ENCODE measurements around the gene KRT37. TPM values are rescaled to one million over a fixed set of nuclear protein-coding genes. Genes with fewer than 3 reads are reported as not detected.

Gene KRT37
- total RNA-seq, 4 donors from 2014 or later: not detected

DNA sequence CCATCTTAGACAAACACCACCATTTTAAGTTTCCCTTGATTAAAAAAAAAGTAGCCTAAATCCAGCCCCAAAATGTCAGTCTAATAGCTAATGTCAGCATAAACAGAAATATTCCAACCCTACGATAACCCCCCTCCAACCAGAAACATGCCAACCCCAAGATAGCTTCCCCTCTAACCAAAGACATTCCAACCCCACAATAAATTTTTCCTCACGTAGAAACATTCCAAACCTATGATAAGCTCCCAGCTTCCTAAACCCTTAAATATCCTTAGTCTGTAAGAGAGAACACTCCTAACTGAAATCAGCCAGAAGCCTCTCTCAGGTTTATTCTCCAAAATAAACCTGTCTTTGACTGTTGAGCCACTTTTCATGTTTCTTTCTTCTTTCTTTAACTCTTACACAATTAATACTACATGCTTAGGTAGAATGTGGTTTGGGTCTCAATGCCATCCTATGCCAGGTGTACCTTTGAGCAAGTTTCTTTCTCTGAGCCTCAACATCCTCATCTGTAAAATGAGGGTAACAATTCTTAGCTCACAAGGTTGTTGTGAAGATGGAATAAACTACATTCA is 26.9 kb upstream of the KRT37 start:
- intact Hi-C loops (cut with DNase I; ENCODE audit: low total_unique reads): no loop called here

DNA sequence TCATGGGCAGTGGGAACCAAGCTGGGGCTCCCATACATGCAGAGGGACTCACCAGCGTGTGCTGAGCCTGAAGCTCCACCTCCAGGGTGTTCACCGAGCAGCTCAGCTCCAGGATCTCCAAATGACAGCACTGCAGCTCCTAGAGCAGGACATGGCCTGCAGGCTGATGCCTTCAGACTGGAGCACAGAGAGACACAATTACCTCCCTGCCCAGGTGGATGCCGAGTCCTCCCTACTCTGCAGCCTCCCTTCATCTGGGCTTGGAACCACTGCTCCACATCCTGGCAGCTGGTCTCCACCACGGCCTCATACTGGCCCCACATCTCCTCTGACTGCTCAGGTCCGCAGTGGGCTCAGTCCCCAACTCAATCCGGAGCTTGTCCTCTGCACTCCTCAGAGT is 24.6 kb upstream of the KRT37 start:
- no peak for ATAC-seq
- no peaks in the 10 kb centered on the region for H3K4me1 ChIP-seq
- DNase-seq: no peak
- H3K36me3 ChIP-seq: no peaks in the 10 kb centered on the region
- intact Hi-C loops (cut with DNase I; ENCODE audit: low total_unique reads): no loop called here
- no peaks in the 10 kb centered on the region for H3K27me3 ChIP-seq
- no peak overlapping the region for H3K27ac ChIP-seq
- H3K9me3 ChIP-seq: no peaks in the 10 kb centered on the region
- no peak for TF ChIP-seq POLR2A (IDR thresholded peaks at IDR 0.05)
- TF ChIP-seq, protein P1, sequence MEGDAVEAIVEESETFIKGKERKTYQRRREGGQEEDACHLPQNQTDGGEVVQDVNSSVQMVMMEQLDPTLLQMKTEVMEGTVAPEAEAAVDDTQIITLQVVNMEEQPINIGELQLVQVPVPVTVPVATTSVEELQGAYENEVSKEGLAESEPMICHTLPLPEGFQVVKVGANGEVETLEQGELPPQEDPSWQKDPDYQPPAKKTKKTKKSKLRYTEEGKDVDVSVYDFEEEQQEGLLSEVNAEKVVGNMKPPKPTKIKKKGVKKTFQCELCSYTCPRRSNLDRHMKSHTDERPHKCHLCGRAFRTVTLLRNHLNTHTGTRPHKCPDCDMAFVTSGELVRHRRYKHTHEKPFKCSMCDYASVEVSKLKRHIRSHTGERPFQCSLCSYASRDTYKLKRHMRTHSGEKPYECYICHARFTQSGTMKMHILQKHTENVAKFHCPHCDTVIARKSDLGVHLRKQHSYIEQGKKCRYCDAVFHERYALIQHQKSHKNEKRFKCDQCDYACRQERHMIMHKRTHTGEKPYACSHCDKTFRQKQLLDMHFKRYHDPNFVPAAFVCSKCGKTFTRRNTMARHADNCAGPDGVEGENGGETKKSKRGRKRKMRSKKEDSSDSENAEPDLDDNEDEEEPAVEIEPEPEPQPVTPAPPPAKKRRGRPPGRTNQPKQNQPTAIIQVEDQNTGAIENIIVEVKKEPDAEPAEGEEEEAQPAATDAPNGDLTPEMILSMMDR (IDR thresholded peaks at IDR 0.05 in 4 of 5, conservative IDR thresholded peaks at IDR 0.05 in 1 of 5): no peak
- in situ Hi-C loops (cut with MboI; ENCODE audit: low sequenced_read_pairs in 4 of 4): no loop called here
- H3K4me3 ChIP-seq: no peak overlapping the region

More for the DNA sequence above, 26.9 kb upstream of the KRT37 start:
- DNase-seq: no peak
- in situ Hi-C loops (cut with MboI; ENCODE audit: low sequenced_read_pairs in 4 of 4): no loop called here
- Histone ChIP-seq H3K27me3 (no peaks in the 10 kb centered on the region), H3K27ac (no peak overlapping the region), H3K4me3 (no peak overlapping the region), H3K4me1 (no peaks in the 10 kb centered on the region), H3K9me3 (no peaks in the 10 kb centered on the region), H3K36me3 (no peaks in the 10 kb centered on the region)
- TF ChIP-seq POLR2A (IDR thresholded peaks at IDR 0.05): no peak
- TF ChIP-seq, protein P1 (IDR thresholded peaks at IDR 0.05 in 4 of 5, conservative IDR thresholded peaks at IDR 0.05 in 1 of 5): no peak
- ATAC-seq: no peak

DNA sequence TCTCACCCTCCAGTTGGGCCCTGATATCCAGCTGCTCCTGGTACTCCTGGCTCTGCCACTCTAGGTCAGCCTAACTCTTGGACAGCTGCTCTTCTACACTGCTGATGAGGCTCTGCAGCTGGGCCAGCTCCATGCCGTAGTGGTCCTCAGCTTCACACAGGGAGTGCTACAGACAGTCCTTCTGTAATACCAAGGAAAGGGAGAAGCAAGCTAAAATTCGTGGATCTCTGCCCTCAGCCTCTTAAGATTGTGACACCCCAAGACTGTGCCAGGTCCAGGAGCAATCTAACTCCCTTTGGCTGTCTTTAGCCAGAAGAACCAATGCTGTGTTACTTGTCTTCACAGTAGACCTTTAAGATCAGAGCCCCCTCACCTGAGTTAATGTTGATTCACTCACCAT is 24.1 kb upstream of the KRT37 start:
- Histone ChIP-seq H3K4me3 (no peak overlapping the region), H3K27ac (no peak overlapping the region), H3K4me1 (no peaks in the 10 kb centered on the region), H3K36me3 (no peaks in the 10 kb centered on the region), H3K27me3 (no peaks in the 10 kb centered on the region), H3K9me3 (no peaks in the 10 kb centered on the region)
- in situ Hi-C loops (cut with MboI; ENCODE audit: low sequenced_read_pairs in 4 of 4): no loop called here
- ATAC-seq (no peak), DNase-seq (no peak)
- intact Hi-C loops (cut with DNase I; ENCODE audit: low total_unique reads): no loop called here
- TF ChIP-seq, protein P1 (IDR thresholded peaks at IDR 0.05 in 4 of 5, conservative IDR thresholded peaks at IDR 0.05 in 1 of 5): no peak
- no peak for TF ChIP-seq POLR2A (IDR thresholded peaks at IDR 0.05)

DNA sequence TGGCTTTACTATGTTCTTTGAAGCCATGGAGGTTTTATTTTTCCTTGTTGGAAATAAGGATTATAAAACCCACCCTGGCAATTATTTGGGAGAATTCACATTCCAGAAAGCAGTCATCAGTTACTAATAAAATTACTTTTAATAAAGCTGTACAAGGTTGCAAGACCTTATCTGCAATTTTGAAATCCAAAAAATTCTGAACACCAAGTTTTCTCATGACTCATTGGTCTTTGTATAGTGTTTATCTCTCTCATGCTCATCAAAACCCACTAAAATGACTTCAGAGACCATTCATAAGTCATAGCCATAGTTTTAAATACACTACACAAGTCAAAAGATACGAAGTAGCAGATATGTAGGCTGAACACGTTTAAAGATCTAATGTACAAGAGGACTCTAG is 22.4 kb upstream of the KRT37 start:
- intact Hi-C loops (cut with DNase I; ENCODE audit: low total_unique reads) (no loop called here), in situ Hi-C loops (cut with MboI; ENCODE audit: low sequenced_read_pairs in 4 of 4) (no loop called here)
- DNase-seq: no peak
- no peaks in the 10 kb centered on the region for H3K4me1 ChIP-seq
- no peaks in the 10 kb centered on the region for H3K9me3 ChIP-seq
- TF ChIP-seq, protein P1 (IDR thresholded peaks at IDR 0.05 in 4 of 5, conservative IDR thresholded peaks at IDR 0.05 in 1 of 5): no peak
- no peak for TF ChIP-seq POLR2A (IDR thresholded peaks at IDR 0.05)
- H3K36me3 ChIP-seq: no peaks in the 10 kb centered on the region
- no peak overlapping the region for H3K27ac ChIP-seq
- H3K27me3 ChIP-seq: no peaks in the 10 kb centered on the region
- no peak overlapping the region for H3K4me3 ChIP-seq
- no peak for ATAC-seq

DNA sequence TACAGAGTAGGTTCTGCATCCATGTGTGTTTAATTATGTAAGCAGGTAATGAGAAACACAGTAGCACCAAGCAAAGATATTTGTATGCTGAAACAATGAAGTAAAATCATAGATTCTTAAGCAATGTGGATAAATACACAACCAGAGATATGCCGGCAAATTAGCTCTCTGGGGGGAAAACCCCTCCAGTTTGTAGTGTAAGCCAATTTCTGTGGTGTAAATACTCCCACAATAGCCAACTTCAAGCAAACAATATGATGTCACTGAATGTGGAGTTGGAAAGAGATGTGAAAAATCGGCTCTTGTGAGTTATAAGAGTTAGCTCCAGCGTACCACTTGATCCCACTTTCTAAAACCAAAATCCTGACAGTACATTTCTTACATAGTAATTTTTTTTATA is 20.3 kb upstream of the KRT37 start:
- intact Hi-C loops (cut with DNase I; ENCODE audit: low total_unique reads): no loop called here
- DNase-seq (no peak), ATAC-seq (no peak)
- no peak overlapping the region for H3K27ac ChIP-seq
- H3K36me3 ChIP-seq: no peaks in the 10 kb centered on the region
- no peak overlapping the region for H3K4me3 ChIP-seq
- in situ Hi-C loops (cut with MboI; ENCODE audit: low sequenced_read_pairs in 4 of 4): no loop called here
- no peaks in the 10 kb centered on the region for H3K9me3 ChIP-seq
- no peak for TF ChIP-seq POLR2A (IDR thresholded peaks at IDR 0.05)
- TF ChIP-seq, protein P1 (IDR thresholded peaks at IDR 0.05 in 4 of 5, conservative IDR thresholded peaks at IDR 0.05 in 1 of 5): no peak
- H3K27me3 ChIP-seq: no peaks in the 10 kb centered on the region
- no peaks in the 10 kb centered on the region for H3K4me1 ChIP-seq

Data from gastrocnemius medialis (tissue), 4 donors.